GM21360 (cell line): Measurements from ENCODE around the gene RUFY2.
A peak's percentile ranks its signal among the peaks of the same experiment; 100 is the strongest.
"Not testable (repeated sequence)": the region's sequence is repeated elsewhere in the genome, so short reads cannot be mapped to it uniquely, and the experiment has no call there.

Source experiments
- ATAC-seq: cut with Tn5 transposase; IDR thresholded peaks from one replicate; pipeline ENCODE4 v1.9.1; 2021; ENCODE audit warnings: mild to moderate bottlenecking, moderate library complexity; ENCODE audit not compliant: unreplicated experiment

The RUFY2 gene, protein sequence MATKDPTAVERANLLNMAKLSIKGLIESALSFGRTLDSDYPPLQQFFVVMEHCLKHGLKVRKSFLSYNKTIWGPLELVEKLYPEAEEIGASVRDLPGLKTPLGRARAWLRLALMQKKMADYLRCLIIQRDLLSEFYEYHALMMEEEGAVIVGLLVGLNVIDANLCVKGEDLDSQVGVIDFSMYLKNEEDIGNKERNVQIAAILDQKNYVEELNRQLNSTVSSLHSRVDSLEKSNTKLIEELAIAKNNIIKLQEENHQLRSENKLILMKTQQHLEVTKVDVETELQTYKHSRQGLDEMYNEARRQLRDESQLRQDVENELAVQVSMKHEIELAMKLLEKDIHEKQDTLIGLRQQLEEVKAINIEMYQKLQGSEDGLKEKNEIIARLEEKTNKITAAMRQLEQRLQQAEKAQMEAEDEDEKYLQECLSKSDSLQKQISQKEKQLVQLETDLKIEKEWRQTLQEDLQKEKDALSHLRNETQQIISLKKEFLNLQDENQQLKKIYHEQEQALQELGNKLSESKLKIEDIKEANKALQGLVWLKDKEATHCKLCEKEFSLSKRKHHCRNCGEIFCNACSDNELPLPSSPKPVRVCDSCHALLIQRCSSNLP

GRCh38 chr10:68406815-68407548, at the start of gene RUFY2:
Gene RUFY2 (minus strand): TSS chr10:68407277. CDS start chr10:68407189, 88 bp downstream.
- peak; percentile 92 for ATAC-seq

- ATAC-seq: not testable (repeated sequence)
These were observed 42.6 kb upstream of the RUFY2 start for GRCh38 chr10:68449698-68450097.

GRCh38 chr10:68446179-68446578, 39.1 kb upstream of the RUFY2 start:
- ATAC-seq: no peak

DNA sequence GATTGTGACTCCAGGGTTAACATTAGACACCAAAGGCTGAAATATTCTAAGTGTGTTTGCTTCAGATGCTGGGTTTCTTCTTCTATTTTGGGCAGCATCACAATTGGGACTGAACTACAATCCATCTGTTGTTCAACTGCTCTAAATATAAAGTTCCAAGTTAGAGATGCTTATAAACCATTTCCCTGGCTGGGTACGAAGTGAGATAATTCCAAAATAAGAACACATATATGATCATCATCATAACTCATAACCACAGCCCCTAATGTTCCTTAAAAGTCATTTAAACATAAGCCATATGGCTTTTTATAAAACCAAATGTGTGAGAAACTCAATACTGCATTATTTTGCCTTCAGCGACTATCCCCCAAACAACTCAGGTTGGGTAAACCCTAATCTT, 35.9 kb upstream of the RUFY2 start:
- no peak for ATAC-seq

- no peak for ATAC-seq
These were observed 33.8 kb upstream of the RUFY2 start for GRCh38 chr10:68440898-68441297.

- ATAC-seq: no peak
These were observed 28.7 kb upstream of the RUFY2 start for GRCh38 chr10:68435803-68436202.

- ATAC-seq: no peak
These were observed 27.6 kb upstream of the RUFY2 start for GRCh38 chr10:68434657-68435056.

DNA sequence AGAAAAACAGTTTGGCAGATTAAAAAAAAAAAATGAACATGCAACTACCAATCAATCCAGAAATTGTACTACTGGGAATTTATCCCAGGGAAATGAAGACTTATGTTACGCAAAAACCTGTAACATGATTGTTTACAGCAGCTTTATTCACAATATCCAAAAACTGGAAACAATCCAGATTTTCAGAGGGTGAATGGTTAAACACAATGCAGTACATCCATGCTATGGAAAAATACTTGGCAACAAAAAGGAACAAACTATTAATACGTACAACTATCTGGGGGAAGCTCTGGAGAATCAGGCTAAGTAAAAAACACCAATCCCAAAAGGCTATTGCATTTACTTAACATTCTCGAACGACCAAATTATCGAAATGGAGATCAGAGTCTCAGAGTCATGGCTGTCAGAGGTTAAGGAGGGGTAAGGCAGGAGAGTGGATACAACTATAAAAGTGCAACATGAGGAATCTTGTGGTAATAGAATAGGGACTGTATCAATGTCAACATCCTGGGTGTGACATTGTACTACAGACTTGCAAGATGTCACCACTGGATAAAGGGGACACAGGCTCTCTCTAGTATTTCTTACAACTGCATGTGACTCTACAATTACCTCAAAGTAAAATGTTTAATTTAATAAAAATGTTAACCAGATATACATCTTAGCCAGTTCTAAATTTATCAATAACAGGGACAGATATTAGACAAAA, 21.5 kb upstream of the RUFY2 start:
- ATAC-seq: no peak

DNA sequence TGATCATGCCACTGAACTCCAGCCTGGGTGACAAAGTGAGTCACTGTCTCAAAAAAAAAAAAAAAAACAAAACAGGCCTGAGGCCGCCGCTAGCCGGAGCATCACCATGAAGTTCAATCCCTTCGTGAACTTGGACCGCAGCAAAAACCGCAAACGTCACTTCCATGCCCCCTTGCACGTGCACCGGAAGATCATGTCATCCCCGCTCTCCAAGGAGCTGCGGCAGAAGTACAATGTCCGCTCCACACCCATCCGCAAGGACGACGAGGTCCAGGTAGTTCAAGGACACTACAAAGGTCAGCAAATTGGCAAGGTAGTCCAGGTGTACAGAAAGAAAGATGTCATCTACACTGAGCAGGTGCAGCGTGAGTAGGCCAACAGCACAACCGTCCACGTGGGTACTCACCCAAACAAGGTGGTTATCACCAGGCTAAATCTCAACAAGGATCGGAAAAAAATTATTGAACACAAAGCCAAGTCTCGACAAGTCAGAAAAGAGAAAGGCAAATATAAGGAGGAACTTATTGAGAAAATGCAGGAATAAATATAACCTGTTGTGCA, 17.5 kb upstream of the RUFY2 start:
- no peak for ATAC-seq

GRCh38 chr10:68423522-68423921, 16.4 kb upstream of the RUFY2 start:
- ATAC-seq: no peak

DNA sequence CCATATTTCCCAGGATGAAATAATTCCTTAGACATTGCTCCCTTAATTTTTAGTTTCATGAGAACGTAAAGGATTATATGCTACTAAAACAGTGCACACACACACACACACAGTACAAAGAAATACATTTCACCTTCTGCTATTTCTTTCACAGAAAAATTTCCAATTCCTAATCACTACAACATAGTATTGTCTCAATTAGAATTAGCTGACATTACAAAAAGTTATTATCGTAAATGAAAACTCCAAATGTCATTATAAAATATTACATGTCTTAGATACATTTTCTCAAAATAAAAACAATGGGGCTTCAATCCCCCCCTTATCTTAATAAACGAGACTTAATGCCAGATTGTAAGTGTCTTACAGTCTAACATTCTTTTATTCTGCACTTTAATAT, 12.3 kb upstream of the RUFY2 start:
- ATAC-seq: no peak

- no peak for ATAC-seq
These were observed 1.9 kb upstream of the RUFY2 start for GRCh38 chr10:68408898-68409518.

DNA sequence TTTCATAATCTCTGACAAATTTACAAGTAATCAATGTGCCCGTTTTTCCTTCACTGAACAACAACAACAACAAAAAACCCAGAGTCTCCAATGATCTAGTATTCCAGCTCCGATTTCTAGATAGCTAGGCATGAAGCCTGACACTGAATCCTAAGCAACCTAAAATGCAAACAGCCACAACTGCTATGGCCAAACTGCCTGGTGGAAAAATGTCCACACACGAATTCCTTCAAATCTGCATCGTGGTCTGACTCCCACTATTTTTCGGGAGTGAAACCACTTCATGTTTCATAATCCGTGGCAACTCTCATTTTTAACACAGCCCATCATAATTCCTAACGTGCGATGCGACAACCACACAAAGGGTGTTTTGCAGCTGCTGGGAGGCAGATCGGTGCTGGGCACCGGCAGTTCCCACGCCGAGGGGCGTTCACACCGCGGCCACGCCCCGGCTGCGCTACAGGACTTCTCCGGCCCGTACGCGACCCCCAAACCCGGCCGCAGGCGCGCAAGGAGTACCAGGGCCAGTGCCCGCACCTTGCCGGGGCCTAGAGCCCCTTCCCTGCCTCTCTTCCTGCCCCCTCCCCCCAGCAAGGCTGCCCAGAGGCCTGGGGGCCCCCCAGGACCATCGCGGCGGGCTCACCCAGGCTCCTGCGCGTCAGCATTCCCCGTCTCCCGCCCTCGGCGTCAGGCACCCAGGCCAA, 814 bp downstream of the RUFY2 start:
- peak; percentile 36 for ATAC-seq

DNA sequence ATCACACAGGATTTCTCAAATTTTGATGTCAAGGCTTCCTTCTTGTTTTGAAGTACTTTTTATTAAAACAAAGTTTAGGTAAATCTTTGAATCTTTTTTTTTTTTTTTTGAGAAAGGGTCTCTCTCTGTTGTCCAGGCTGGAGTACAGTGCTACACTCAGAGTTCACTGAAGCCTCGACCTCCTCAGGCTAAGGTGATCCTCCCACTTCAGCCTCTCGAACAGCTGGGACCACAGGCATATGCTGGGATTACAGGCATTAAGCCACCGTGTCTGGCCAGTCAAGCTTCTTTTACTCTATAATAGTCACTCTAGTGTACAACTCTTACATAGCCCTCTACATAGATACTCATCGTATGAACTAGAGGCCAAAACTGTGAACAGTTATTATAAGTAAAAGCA, 3.4 kb downstream of the RUFY2 start:
- no peak for ATAC-seq

DNA sequence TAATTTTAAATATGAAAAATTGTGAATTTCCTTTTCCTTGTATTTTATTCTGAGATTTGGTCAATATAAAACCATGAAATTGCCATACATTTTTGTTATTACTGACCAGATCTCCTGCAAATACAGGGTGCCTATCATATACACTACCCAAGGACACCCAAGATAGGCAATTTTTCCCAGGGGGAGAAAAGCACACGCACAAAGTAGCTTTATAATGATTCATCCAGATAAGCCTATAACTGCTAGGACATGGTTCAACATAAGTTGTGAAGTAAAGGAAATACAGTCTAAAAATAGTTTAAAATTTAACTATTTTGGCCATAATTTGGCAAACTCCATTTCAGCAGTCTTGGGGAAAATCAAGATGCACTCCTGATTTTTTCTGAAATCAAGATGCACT, 4.8 kb downstream of the RUFY2 start:
- ATAC-seq: no peak

DNA sequence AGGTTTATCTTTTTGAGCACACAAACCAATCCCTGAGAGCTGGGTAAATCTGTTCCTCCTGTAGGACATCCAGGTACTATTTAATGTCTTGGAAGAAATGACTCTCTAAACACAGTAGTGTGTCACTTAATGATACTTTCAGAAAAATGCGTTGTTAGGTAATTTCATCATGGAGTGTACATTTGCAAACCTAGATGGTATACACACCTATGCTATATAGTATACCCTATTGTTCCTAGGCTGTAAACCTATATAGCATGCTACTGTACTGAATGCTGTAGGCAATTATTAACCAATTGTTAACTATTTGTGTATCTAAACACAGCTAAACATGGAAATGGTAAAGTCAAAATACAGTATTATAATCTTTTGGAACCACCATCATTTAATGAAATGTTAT, 10.1 kb downstream of the RUFY2 start:
- ATAC-seq: no peak

DNA sequence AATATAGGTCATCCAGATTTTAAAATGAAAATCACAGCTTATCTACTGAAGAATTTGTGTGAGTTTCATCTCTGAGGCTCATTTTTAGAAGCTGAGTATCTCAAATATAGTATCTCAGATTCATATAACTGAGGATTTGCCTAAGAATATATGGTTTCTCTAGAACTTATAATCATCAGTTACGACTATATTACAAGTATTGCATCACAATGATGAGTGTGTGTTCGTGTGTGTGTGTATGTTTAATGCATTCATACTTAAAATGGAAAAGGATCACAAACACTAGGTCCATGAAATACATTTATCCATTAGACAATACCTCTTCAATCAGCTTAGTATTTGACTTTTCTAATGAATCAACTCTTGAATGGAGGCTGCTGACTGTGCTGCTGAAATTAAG, 21.3 kb downstream of the RUFY2 start:
- ATAC-seq: no peak

GRCh38 chr10:68371604-68372003, 35.5 kb downstream of the RUFY2 start:
- ATAC-seq: no peak

- ATAC-seq: no peak
These were observed 40.0 kb downstream of the RUFY2 start for GRCh38 chr10:68367121-68367520.

DNA sequence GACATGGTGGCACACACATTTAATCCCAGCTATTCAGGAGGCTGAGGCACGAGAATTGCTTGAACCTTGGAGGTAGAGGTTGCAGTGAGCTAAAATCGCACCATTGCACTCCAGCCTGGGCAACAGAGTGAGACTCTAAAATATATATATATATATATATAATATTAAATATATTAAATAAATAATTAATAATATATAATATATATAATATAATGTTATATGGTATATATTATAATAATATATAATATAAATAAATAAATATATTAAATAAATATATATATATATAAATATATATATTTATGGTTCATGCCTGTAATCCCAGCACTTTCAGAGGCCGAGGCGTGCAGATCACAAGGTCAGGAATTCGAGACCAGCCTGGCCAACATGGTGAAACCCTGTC, 40.5 kb downstream of the RUFY2 start:
- ATAC-seq: no peak
